Neural progenitor cell (in vitro differentiated cells): ENCODE data around the gene MGMT.

Source experiments
- EZH2 ChIP-seq: fragments of 200-600 bp; sonication (generic); IDR thresholded peaks from 2 replicates; pipeline ENCODE4 v1.6.1; 2017; ENCODE audit warnings: antibody characterized with exemption, mild to moderate bottlenecking, moderate library complexity
- EZH2phosphoT487 ChIP-seq: fragments of 200-600 bp; sonication (generic); IDR thresholded peaks from 2 replicates; pipeline ENCODE4 v1.6.1; 2017; ENCODE audit warnings: antibody characterized with exemption
- TF ChIP-seq, protein P1 (sequence below): fragments of 200-600 bp; sonication (generic); IDR thresholded peaks from 2 replicates; pipeline ENCODE4 v1.5.1; 2017; ENCODE audit warnings: antibody characterized with exemption, mild to moderate bottlenecking

DNA sequence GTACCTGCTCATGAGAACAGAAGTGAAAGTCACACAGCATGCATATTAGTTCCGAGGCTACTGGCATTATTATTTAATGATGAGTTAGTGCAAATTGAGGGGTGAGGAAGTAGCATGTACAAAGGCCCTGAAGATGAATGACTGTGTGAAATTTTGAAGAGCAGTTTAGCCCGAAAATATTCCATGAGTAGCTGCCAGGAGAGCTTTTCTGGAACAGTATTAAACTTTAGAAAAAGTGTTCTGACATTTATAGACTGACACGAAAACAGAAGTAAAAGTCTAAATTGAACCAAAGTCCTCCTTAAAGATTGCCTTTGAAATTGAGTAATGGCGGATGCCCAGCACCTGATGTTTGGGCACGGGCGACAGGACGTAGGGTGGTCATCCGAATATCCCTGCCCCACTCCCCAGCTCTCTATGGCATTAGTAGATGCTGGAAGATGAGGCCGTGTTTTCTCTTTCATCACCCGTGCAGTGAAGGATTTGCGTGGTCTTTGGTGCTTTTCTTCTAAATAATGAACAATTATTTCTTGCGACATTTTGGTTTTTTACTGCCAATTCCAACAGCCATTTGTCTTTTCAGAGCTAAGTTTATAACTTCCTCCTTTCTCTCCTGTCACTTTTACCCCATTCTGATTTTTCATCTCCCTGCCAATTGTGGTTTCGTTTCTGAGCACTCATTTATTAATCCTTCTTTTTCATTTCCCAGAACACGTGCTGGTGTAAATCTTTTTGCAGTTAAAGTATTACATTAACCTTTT, 192.6 kb downstream of the MGMT start:
- TF ChIP-seq, protein P1, sequence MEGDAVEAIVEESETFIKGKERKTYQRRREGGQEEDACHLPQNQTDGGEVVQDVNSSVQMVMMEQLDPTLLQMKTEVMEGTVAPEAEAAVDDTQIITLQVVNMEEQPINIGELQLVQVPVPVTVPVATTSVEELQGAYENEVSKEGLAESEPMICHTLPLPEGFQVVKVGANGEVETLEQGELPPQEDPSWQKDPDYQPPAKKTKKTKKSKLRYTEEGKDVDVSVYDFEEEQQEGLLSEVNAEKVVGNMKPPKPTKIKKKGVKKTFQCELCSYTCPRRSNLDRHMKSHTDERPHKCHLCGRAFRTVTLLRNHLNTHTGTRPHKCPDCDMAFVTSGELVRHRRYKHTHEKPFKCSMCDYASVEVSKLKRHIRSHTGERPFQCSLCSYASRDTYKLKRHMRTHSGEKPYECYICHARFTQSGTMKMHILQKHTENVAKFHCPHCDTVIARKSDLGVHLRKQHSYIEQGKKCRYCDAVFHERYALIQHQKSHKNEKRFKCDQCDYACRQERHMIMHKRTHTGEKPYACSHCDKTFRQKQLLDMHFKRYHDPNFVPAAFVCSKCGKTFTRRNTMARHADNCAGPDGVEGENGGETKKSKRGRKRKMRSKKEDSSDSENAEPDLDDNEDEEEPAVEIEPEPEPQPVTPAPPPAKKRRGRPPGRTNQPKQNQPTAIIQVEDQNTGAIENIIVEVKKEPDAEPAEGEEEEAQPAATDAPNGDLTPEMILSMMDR: no peak
- no peak for TF ChIP-seq EZH2phosphoT487
- no peak for TF ChIP-seq EZH2
